GM19438 (cell line): ENCODE data around the gene COL23A1.

Source experiments
- ATAC-seq: cut with Tn5 transposase; IDR thresholded peaks from one replicate; pipeline ENCODE4 v1.9.1; 2021; ENCODE audit warnings: low read depth; ENCODE audit not compliant: unreplicated experiment

The COL23A1 gene

GRCh38 chr5:178416206-178416882, 173.8 kb downstream of the COL23A1 start:
- ATAC-seq = no peak

DNA sequence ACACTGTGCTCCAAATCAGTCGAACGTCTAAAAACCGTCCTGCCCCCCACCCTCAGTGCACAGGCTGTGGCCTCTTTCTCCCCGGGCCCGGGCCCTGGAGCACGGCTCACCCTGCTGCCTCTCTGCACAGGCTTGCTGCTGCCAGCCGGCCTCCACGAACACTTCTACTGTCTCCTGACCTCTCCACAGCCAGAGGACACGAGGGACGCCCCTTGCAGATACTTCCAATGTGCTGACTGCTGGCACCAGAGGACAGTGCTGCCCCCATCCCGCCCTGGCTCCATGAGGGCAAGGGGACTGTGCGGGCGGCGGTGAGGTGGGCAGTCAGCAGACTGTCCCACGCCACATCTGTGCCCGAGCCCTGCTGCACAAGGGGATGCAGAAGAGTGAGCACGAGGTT, 174.8 kb downstream of the COL23A1 start:
- ATAC-seq = no peak

DNA sequence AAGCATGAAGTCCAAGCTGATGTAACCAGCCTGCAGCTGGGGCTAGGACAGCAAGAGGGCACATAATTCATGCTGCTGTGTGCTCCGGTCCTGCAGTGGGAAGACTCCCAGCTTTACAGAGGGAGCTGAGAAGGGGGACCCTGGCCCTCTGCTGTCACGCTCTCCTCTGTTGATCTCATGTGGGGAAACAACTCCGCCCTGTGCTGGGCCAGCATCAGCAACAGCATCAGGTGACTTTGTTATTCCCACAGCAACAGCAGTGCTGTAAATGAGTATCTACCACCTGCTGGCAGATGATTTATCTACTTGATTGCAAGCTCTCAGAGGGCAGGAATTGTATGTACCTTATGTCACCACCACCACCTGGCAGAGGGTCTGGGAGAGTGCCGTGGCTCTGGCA, 176.2 kb downstream of the COL23A1 start:
- ATAC-seq = no peak

- no peak for ATAC-seq
Measured at GRCh38 chr5:178411083-178411482, 179.1 kb downstream of the COL23A1 start.

- no peak for ATAC-seq
Measured at GRCh38 chr5:178407646-178408045, 182.5 kb downstream of the COL23A1 start.

DNA sequence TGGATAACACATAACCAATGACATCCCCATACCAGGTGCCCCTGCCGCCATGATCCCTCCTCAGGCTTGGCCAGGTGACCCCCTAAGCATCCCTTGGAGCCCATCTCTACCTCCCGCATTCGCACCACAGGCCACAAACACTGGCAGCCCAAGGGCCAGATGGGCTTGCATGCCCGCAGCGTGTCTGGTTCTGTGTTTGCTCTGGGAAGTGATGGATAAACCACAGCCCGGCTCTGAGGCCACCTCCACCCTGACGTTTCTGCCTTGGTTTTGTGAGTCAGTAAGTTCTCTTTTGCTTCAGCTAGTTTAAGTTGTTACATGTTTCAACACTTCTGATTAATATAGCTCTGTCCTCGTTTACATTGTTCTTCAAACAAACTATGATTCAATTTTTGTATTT, 185.2 kb downstream of the COL23A1 start:
- no peak for ATAC-seq

GRCh38 chr5:178403956-178404600, 186.1 kb downstream of the COL23A1 start:
- ATAC-seq = no peak

GRCh38 chr5:178403351-178403750, 186.8 kb downstream of the COL23A1 start:
- no peak for ATAC-seq

DNA sequence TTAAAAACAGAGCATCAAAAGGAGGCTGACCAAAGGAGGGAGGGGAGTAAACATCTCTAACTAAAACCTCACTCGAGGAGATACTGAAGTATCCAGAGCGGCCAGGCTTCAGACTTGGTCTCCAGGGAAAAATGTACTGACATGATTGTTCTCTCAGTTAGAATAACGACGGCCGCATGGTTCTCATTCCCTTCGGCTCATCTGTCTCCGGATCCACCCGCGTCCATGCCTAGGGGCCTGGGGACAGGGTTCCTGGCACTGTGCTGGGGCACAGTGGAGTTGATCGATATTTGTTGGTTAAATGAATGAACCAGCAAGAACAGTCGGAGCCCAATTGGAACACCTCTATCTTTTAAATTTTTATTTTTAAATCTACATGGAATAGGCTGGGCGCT, 190.5 kb downstream of the COL23A1 start:
- ATAC-seq = no peak

DNA sequence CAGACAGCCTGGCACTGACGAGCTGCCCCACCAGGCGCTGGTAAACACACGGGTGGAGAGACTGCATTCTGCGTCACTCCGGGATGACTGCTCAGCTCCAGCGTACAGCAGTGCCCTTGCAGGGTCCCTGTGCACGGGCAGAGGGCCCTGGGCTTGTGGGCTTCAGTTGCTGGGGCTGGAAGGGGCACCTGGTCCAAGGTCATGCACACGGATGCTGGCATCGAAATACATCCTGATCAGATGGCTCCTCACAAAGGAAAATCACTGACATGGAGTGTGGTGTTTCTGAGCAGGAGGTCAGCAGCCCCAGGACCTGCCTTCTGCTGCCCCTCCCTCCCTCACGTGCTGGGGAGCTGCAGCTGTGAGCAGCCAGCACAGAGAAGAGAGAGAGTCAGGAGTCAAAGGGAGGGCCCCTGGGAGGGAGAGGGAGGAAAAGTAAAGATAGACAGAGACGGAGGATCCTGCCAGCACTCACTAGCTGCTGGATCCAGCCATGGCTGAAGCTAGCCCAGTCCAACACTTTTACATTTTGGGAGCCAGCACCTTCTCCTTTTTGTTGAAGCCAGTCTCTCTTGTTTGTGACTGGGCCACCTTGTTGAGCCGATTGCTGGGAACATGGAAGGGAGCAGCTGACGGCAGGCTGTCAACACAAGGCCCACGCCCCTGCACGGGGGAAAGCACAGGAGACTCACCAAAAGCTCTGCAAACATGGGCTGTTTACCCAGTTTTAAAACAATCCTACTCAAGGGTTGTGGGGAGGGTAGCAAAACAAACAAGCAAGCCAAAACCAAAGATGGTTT, 191.1 kb downstream of the COL23A1 start:
- ATAC-seq = no peak

GRCh38 chr5:178396796-178397720, 193.1 kb downstream of the COL23A1 start:
- no peak for ATAC-seq

GRCh38 chr5:178394074-178394473, 196.1 kb downstream of the COL23A1 start:
- ATAC-seq = no peak

DNA sequence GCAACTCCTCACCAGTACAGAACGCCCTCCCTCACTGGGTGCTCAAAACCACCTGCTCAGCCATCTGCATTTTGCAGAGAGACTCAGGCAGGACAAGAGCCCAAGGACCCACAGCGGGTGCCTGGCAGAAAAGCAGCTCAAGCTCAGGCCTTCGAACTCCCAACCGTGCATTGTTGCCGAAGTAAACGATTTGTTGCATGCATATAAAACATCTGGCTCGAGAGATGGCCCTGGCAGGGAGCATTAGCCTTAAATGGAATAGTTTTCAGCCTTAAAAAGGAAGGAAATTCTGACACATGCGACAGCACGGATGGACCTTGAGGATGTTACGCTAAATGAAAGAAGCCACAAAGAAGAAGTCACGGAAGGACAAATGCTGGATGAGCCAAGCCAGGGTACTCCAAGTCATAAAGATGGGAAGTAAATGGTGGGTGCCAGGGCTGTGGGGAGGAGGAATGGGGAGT, 197.2 kb downstream of the COL23A1 start:
- no peak for ATAC-seq

DNA sequence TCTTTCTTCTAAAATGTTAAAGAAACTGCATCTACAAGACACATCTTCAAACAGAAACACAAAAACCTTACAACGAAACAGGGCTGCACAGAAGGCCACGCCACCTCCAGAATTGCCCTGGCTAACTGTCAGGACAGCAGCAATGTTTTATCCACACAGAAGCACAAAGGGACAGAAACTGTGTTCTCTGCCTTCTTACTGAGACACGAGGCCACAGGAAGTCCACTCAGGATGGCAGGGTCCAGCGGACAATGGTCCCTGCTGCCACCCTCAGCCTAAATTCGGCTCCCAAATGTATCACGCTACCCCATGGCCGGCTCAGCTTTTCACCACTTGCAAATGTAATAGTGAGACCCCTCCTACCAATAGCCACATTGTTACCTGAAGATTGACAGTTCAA, 197.8 kb downstream of the COL23A1 start:
- no peak for ATAC-seq

DNA sequence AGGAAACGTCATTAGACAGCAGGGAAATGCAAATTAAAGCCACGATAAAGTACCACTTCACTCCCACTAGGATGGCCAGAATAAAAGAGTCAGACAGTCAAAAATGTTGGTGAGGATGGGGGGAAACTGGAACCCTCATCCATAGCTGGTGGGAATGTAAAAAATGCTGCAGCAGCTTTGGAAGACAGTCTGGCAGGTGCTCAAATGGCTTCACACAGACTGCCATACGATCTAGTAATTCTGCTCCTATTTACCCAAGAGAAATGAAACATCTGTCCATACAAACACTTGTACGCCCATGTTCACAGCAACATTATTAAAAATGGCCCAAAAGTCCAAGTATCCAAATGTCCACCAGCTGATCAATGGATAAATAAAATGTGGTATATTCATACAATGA, 198.7 kb downstream of the COL23A1 start:
- no peak for ATAC-seq

DNA sequence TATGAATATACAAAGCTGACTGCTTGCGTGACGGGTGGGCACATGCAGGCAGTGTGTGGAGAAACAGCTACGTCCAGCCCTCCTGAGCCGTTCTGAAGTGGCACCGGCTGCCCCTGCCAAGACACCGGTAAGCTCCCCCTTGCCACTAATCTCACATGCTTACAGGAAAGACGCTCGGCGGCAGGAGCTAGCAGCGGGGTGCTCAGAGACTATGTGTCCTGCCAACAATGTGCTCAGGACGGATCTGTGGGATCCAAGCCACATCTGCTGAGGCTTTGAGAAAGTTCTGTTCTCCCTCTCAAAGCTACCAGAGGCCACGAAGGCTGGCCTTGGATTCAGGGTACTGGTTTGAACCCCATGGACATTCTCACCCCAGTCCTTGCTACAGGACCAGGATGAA, 200.4 kb downstream of the COL23A1 start:
- ATAC-seq = no peak

GRCh38 chr5:178389026-178389729, 201.0 kb downstream of the COL23A1 start:
- no peak for ATAC-seq

DNA sequence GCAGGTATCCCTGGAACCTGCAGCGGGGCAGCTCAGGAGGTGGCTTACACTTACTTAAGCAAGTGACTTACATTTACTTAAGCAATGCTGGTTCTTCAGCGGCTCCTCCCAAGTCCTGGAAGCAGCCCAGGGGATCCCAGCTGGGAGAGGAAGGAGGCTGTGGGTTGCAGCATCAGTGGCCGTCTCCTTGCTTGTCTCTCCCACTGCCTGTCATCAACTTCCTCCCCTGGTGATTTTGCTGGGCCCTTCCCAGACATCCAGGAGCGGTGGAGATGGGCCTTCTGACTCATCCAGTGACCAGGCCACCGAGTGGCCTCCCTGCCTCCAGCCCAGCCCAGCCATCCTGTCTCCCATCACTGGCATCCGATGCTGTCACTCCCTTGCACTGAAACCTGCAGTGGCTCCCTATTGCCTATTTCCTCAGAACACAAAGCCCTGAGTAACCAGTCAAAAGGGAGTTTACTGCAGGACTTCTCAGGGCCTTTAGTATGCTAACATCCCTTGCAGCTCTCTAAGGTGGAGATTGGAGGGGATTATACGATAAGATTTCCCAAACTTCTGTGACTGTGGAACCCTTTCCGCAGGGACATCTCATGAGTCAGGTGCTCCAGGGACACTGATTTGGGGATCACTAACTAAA, 201.7 kb downstream of the COL23A1 start:
- no peak for ATAC-seq

DNA sequence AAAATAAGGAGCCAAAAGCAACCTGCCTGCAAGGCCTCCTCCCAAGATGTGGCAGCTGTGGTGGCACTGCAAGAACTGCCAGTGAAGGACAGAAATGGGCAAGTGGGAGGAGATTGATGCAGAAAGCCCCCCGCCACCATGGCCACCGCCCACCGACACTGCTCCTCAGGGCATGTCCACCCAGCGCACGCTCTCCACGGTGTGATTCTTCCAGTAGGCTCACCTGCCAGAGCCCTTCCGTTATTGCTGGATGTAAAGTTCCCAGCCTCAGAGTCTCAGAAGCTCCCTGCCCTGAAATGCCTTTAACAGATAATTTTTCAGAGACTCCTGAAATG, 202.4 kb downstream of the COL23A1 start:
- ATAC-seq = no peak
